Transverse colon (tissue), 4 donors: ENCODE results near the gene TP53AIP1. TPM values are rescaled to one million over a fixed set of nuclear protein-coding genes. Genes with fewer than 3 reads are reported as not detected.
A peak's percentile ranks its signal among the peaks of the same experiment; 100 is the strongest.

ENCODE experiments used
- DNase-seq: peaks from one replicate; pipeline ENCODE4 v3.0.0-alpha.2; 2019
- H3K27ac ChIP-seq, 4 donors: fragments of 200-600 bp; sonication (generic); 2 replicates each; pipeline ENCODE4 v1.5.1; 2016 to 2018; ENCODE audit warnings: inconsistent platforms in 4 of 4
- H3K27me3 ChIP-seq: fragments of 200-600 bp; sonication (generic); 2 replicates; pipeline ENCODE4 v1.5.1; 2017; ENCODE audit warnings: inconsistent platforms
- H3K36me3 ChIP-seq, 4 donors: fragments of 200-600 bp; sonication (generic); 2 replicates each; pipeline ENCODE4 v1.5.1; 2017 to 2019; ENCODE audit warnings: inconsistent platforms in 4 of 4
- H3K4me1 ChIP-seq, 4 donors: fragments of 200-600 bp; sonication (generic); 2 replicates each; pipeline ENCODE4 v1.5.1; 2017 to 2020; ENCODE audit warnings: inconsistent platforms in 4 of 4
- H3K4me3 ChIP-seq, 4 donors: fragments of 200-600 bp; sonication (generic); 1 replicate in 1 of 4; 2 replicates in 3 of 4; pipeline versions ENCODE4 v1.5.1 to v1.6.1; 2017 to 2019; ENCODE audit warnings: inconsistent platforms in 4 of 4
- H3K9me3 ChIP-seq, 2 donors: fragments of 200-600 bp; sonication (generic); 2 replicates each; pipeline ENCODE4 v1.5.1; 2017 to 2019; ENCODE audit warnings: inconsistent platforms in 2 of 2
- CTCF ChIP-seq, 5 experiments: fragments of 200-600 bp in 3 of 5; fragments of 450-650 bp in 2 of 5; sonication (generic) in 3 of 5; IDR thresholded peaks; 1 replicate in 2 of 5; 2 replicates in 3 of 5; pipeline ENCODE4 v1.5.1; 2016 to 2017; ENCODE audit warnings: antibody characterized with exemption in 5 of 5, inconsistent platforms in 3 of 5, mild to moderate bottlenecking in 2 of 5, moderate library complexity in 1 of 5
- EP300 ChIP-seq: sonication (generic); formaldehyde crosslinking; IDR thresholded peaks from one replicate; pipeline ENCODE4 v1.6.1; 2017; ENCODE audit warnings: antibody characterized with exemption, low read depth
- POLR2A ChIP-seq: fragments of 450-650 bp; IDR thresholded peaks from one replicate; pipeline ENCODE4 v1.6.1; 2016; ENCODE audit warnings: antibody characterized with exemption, mild to moderate bottlenecking, moderate library complexity
- POLR2AphosphoS5 ChIP-seq, 3 donors: sonication (generic); formaldehyde crosslinking; IDR thresholded peaks; one replicate each; pipeline ENCODE4 v1.6.1; 2016; ENCODE audit warnings: antibody characterized with exemption in 3 of 3
- WGBS, 2 donors: methylation state at CpG; one replicate each; pipeline ENCODE4 v1.1.5; 2018; ENCODE audit warnings: low coverage in 1 of 2; 5-methylcytosine and 5-hydroxymethylcytosine counted together
- in situ Hi-C, 4 donors: fragments of 200-750 bp; cut with MboI; loops; one replicate each; pipeline versions ENCODE4 v1.15.0 to v1.15.1; 2017; ENCODE audit warnings: low sequenced_read_pairs in 3 of 4, low pct_ligation_motif_present in 1 of 4, low pct_unique_long_range_greater_than_20kb in 1 of 4
- intact Hi-C: fragments of 100-400 bp; cut with DNase I; formaldehyde crosslinking; loops from one replicate; pipeline ENCODE4 v1.15.1; 2023; ENCODE audit warnings: low total_unique reads
- total RNA-seq, 4 donors: library from RNA; depleted of rRNA; stranded (reverse); fragments of >200 nt; gene quantifications; one replicate each; pipeline ENCODE4 v1.1.0, GENCODE V29; 2016

TP53AIP1 gene
- total RNA-seq, 4 donors from 2014 or later, result 0.20 to 0.48 (median 0.41) TPM; not detected in 1

GRCh38 chr11:128931668-128932067 is 11.0 kb downstream of the TP53AIP1 start:
- no peaks in the 10 kb centered on the region for H3K27me3 ChIP-seq
- no peaks in the 10 kb centered on the region for H3K4me1 ChIP-seq
- intact Hi-C loops, result no loop called here
- H3K4me3 ChIP-seq, result no peak overlapping the region
- H3K9me3 ChIP-seq, result no peaks in the 10 kb centered on the region
- no peak overlapping the region for H3K27ac ChIP-seq
- WGBS, 2 donors, result 73 to 90% methylated on average over 3 to 6 of the region's 6 CpGs
- in situ Hi-C loops, result no loop called here
- TF ChIP-seq CTCF (IDR thresholded peaks at IDR 0.05) (no peak), EP300 (no peak), POLR2AphosphoS5 (IDR thresholded peaks at IDR 0.05) (no peak), POLR2A (no peak)
- DNase-seq, result no peak
- no peaks in the 10 kb centered on the region for H3K36me3 ChIP-seq

GRCh38 chr11:128931066-128931465 is 11.6 kb downstream of the TP53AIP1 start:
- Histone ChIP-seq H3K27ac (no peak overlapping the region), H3K4me1 (no peaks in the 10 kb centered on the region), H3K9me3 (no peaks in the 10 kb centered on the region), H3K4me3 (no peak overlapping the region), H3K27me3 (no peaks in the 10 kb centered on the region), H3K36me3 (no peaks in the 10 kb centered on the region)
- intact Hi-C loops (no loop called here), in situ Hi-C loops (no loop called here)
- no peak for DNase-seq
- 70 to 78% methylated on average over 2 to 3 of the region's 3 CpGs for WGBS, 2 donors
- no peak for TF ChIP-seq EP300

- WGBS, 2 donors, result 76% methylated on average over 12 of the region's 12 CpGs; no CpG with 5 or more reads in 1 of the 2 donors
- intact Hi-C loops (no loop called here), in situ Hi-C loops (no loop called here)
- H3K4me1 ChIP-seq, result no peaks in the 10 kb centered on the region
- no peaks in the 10 kb centered on the region for H3K9me3 ChIP-seq
- TF ChIP-seq POLR2A (no peak), CTCF (IDR thresholded peaks at IDR 0.05) (no peak), EP300 (no peak), POLR2AphosphoS5 (IDR thresholded peaks at IDR 0.05) (no peak)
- no peaks in the 10 kb centered on the region for H3K36me3 ChIP-seq
- no peak overlapping the region for H3K27ac ChIP-seq
- no peaks in the 10 kb centered on the region for H3K27me3 ChIP-seq
- DNase-seq, result no peak
- no peak overlapping the region for H3K4me3 ChIP-seq
Measured at GRCh38 chr11:128929991-128930390, 12.7 kb downstream of the TP53AIP1 start.

DNA sequence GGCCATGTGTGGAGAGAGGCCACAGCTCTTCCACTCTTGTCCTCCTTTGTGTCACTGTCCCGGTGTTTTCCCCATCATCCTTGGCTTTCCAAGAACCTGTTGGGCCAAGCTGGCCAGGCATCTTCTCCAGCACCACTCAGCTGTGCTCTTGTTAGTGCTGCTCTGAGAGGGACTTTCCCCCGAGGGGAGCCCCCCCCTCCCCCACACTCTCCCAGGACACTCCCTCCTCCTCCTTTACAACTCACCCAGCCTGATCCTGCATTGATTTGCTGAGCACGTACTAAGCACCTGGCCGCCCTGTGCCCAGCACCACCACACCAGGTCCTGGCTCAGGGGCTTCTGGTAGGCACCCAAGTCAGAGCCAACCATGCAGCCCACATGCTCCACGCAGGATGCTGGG is 13.2 kb downstream of the TP53AIP1 start:
- in situ Hi-C loops (no loop called here), intact Hi-C loops (no loop called here)
- TF ChIP-seq POLR2A, result no peak
- no peak for TF ChIP-seq POLR2AphosphoS5 (IDR thresholded peaks at IDR 0.05)
- no peak for TF ChIP-seq CTCF (IDR thresholded peaks at IDR 0.05)
- TF ChIP-seq EP300, result no peak
- no peak overlapping the region for H3K27ac ChIP-seq
- H3K4me3 ChIP-seq, result no peak overlapping the region
- H3K4me1 ChIP-seq, result no peaks in the 10 kb centered on the region
- 56 to 63% methylated on average over 2 to 4 of the region's 5 CpGs for WGBS, 2 donors
- H3K27me3 ChIP-seq, result no peaks in the 10 kb centered on the region
- no peak for DNase-seq
- no peaks in the 10 kb centered on the region for H3K36me3 ChIP-seq
- no peaks in the 10 kb centered on the region for H3K9me3 ChIP-seq

DNA sequence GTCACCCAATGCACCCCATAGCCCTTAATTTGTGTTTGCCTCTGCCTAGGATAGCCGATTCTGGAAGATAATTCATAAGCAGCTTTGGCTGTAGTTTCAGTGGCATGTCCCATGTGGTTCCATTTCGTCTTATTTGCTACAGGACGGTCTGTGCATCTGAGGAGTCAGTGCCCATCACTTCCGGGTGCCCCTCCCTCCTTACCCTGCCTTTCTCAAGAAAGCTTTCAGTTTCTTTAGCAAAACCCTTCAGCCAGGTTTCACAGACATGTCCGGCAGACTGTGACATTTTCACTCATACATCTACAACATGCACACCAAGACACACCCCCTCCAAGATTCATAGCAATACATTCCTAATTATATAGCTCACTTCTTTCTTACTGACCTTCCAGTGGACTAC is 14.3 kb downstream of the TP53AIP1 start:
- Histone ChIP-seq H3K4me1 (no peaks in the 10 kb centered on the region), H3K4me3 (no peak overlapping the region), H3K36me3 (no peaks in the 10 kb centered on the region), H3K27ac (no peak overlapping the region), H3K27me3 (no peaks in the 10 kb centered on the region), H3K9me3 (no peaks in the 10 kb centered on the region)
- in situ Hi-C loops (no loop called here), intact Hi-C loops (no loop called here)
- TF ChIP-seq CTCF (IDR thresholded peaks at IDR 0.05) (no peak), POLR2AphosphoS5 (IDR thresholded peaks at IDR 0.05) (no peak), EP300 (no peak), POLR2A (no peak)
- WGBS, 2 donors, result 10 to 20% methylated on average over 3 to 5 of the region's 5 CpGs
- peak; percentile 47 for DNase-seq
